GM12892 (cell line): ENCODE data around the gene MAGI2.

ENCODE experiments used
- DNase-seq: peaks from one replicate; pipeline ENCODE4 v3.0.0; 2011; ENCODE audit not compliant: insufficient read length
- FAIRE-seq: peaks from 2 replicates; lab custom pipeline; 2011; peaks lifted over from hg19 to GRCh38; lab: Jason Lieb, UNC
- POLR2A ChIP-seq: IDR thresholded peaks from 2 replicates; pipeline ENCODE4 v1.6.1; 2011; ENCODE audit warnings: low read depth, low read length, control low read depth
- POLR2AphosphoS5 ChIP-seq: IDR thresholded peaks from 2 replicates; pipeline ENCODE4 v1.6.1; 2011; ENCODE audit warnings: low read depth, low read length, control low read depth
- TAF1 ChIP-seq: IDR thresholded peaks from 2 replicates; pipeline ENCODE4 v1.6.1; 2011; ENCODE audit warnings: low read depth, mild to moderate bottlenecking, control low read depth, low read length, borderline replicate concordance

Gene MAGI2

DNA sequence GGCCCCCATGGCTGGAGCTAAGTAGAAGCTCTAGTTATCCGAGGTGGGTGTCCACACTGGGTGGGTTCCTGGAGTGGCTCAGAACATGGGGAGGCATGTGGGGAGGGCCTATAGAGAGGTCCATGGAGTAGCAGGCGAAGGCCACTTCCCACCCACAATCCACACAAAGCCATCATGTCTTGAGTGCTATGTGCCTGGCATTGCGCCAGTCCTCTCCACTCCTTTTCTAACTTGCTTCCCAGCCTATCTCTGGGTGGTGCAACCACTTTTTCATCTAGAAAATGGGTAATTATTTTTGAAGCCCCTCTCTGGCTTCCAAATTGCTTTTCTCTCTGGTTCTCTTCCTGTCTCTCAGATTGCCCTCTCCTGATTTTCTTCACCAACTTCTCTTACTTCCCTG, 1391.3 kb downstream of the MAGI2 start:
- TF ChIP-seq POLR2A: no peak
- no peak for TF ChIP-seq POLR2AphosphoS5
- no peak for TF ChIP-seq TAF1
- no peak for FAIRE-seq
- DNase-seq: no peak

DNA sequence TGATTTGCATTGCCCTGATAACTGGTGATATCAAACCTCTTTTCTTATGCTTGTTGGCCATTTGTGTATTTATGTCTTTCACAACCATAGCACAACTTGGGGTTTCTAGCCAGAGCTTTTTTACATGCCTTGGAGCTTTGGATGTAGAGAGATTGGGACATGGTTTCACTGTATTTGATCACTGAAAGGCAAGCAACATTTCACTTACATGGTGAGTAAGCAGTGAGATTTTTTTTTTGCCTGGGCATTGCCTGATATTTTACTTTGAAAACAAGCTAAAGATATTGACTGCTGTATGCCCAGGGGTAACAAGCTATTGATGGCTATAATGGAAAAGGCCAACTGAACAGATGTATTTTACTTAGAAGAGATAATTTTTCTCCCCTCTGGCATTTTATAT, 1395.9 kb downstream of the MAGI2 start:
- FAIRE-seq (no peak), DNase-seq (no peak)
- TF ChIP-seq POLR2AphosphoS5: no peak
- TF ChIP-seq TAF1: no peak
- no peak for TF ChIP-seq POLR2A

GRCh38 chr7:78055599-78055998, 1397.9 kb downstream of the MAGI2 start:
- DNase-seq (no peak), FAIRE-seq (no peak)
- TF ChIP-seq TAF1 (no peak), POLR2AphosphoS5 (no peak), POLR2A (no peak)

- no peak for FAIRE-seq
- TF ChIP-seq TAF1 (no peak), POLR2AphosphoS5 (no peak), POLR2A (no peak)
- no peak for DNase-seq
Observed at GRCh38 chr7:78055001-78055573, 1398.4 kb downstream of the MAGI2 start.

- FAIRE-seq (no peak), DNase-seq (no peak)
- TF ChIP-seq POLR2A (no peak), TAF1 (no peak), POLR2AphosphoS5 (no peak)
Observed at GRCh38 chr7:78052112-78052511, 1401.4 kb downstream of the MAGI2 start.

GRCh38 chr7:78047800-78048199, 1405.7 kb downstream of the MAGI2 start:
- TF ChIP-seq TAF1 (no peak), POLR2AphosphoS5 (no peak), POLR2A (no peak)
- FAIRE-seq: no peak
- DNase-seq: no peak

DNA sequence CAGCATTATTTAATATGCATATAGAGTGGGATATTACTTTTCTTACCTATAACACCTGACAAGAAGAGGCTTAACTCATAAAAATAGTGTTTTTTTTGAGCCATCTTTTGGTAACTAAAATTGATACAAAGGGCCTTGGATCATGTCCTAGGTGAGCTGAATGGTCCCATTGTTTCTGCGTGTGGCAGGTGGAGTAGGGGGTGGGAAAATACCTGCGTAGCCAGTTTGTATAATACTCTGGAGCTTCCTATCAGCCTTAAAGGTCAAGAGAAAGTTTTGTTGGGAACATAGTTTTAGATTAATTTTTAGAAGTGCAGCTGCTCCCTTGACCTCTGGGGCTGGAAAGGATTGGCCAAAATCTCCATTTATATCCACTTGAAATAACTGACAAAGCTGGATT, 1410.3 kb downstream of the MAGI2 start:
- FAIRE-seq: no peak
- no peak for DNase-seq
- TF ChIP-seq POLR2A: no peak
- TF ChIP-seq TAF1: no peak
- TF ChIP-seq POLR2AphosphoS5: no peak

- TF ChIP-seq TAF1: no peak
- no peak for TF ChIP-seq POLR2A
- TF ChIP-seq POLR2AphosphoS5: no peak
- DNase-seq (no peak), FAIRE-seq (no peak)
Observed at GRCh38 chr7:78041423-78041822, 1412.0 kb downstream of the MAGI2 start.

- peak; percentile 24 for FAIRE-seq
- no peak for TF ChIP-seq TAF1
- TF ChIP-seq POLR2AphosphoS5: no peak
- TF ChIP-seq POLR2A: no peak
- peak; percentile 24 for DNase-seq
Observed at GRCh38 chr7:78039790-78040776, 1413.4 kb downstream of the MAGI2 start.

DNA sequence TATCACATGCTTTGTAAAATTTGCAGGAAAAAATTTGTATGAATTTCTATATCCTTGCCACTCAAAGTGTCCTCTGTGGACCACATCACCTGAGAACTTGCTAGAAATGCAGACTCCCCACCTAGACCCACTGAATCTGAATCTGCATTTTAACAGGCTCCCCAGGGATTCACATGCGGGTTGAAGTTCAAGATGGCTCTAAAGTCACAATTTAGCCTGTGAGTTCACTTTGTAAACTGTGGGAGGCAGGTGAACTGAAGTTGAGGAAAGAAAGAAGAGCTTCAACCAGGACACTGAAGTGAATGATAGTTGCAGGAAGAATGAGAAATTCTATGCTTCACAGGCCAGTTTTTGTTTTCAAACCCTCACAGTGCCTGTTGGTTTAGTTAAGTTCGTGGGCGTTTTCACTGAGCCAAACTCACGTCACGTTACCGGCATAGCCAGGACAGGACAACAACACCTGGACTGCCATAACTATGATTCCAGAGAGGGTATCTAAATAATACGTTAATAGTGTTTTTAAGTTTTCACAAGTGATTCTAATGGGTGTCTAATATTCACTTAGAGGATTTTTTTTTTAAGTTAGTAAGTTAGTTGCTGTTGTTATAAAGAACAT, 1414.9 kb downstream of the MAGI2 start:
- DNase-seq (no peak), FAIRE-seq (no peak)
- TF ChIP-seq POLR2AphosphoS5 (no peak), POLR2A (no peak), TAF1 (no peak)

DNA sequence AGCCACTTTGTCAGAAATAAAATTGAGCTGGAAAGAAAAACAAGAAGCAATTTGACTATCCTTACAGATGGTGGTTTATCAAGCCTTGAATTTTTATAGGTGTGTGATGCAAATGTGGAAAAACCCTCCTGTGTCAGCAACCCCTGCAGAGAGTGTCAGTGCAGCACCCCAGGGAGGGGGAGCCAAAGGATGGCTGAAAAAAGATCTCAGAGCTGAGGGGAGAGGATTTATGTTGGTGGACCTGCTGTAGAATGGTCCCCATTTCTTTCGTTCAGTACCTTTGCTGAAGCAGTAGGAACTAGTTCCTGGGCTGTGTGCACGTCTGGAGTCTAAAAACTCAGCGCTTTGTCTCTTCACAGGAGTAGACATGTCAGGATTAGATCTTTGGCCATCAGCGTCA, 1415.9 kb downstream of the MAGI2 start:
- DNase-seq (no peak), FAIRE-seq (no peak)
- TF ChIP-seq POLR2AphosphoS5 (no peak), TAF1 (no peak), POLR2A (no peak)

- TF ChIP-seq POLR2AphosphoS5 (no peak), POLR2A (no peak), TAF1 (no peak)
- DNase-seq (no peak), FAIRE-seq (no peak)
Observed at GRCh38 chr7:78033410-78033809, 1420.1 kb downstream of the MAGI2 start.

GRCh38 chr7:78026492-78026891, 1427.0 kb downstream of the MAGI2 start:
- FAIRE-seq: no peak
- no peak for TF ChIP-seq TAF1
- DNase-seq: no peak

DNA sequence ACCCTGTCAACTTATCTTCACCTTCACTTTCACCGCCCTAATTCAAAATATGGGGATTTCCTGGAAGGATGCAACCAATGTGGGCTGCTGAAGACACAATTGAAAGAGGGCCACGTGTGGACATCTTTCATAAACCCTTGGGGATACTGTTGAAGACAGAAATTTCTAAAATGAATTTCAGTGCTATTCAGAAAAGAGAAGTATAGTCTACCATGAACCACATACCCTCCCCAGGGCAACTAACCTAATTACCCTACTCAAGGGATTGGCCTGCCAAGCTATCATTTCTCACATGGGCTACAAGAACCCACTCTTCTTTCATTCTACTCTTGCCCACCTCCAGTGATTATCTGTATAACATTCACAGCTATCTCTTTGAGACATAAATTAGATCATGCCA, 1428.9 kb downstream of the MAGI2 start:
- FAIRE-seq: no peak
- TF ChIP-seq TAF1: no peak
- no peak for TF ChIP-seq POLR2A
- TF ChIP-seq POLR2AphosphoS5: no peak
- DNase-seq: no peak
